IMR-90 (cell line): ENCODE results near the gene GOLGA5. TPM values are rescaled to one million over a fixed set of nuclear protein-coding genes. Genes with fewer than 3 reads are reported as not detected.

ENCODE experiments used
- ATAC-seq: fragments of 200-7000 bp; cut with Tn5 transposase; 2 replicates; pipeline ENCODE4 v1.9.1; 2020; ENCODE audit warnings: low read depth, mild to moderate bottlenecking, moderate library complexity
- BruUV-seq: library from RNA; stranded (reverse); fragments of 400-500 nt; replicated peaks from 2 replicates; lab custom pipeline; 2021; lab: Mats Ljungman, UMichigan
- CTCF ChIA-PET: fragments of 300-600 bp; formaldehyde crosslinking; extraction: SDS; loops from one replicate; lab custom pipeline; 2021; ENCODE audit warnings: antibody characterized with exemption; lab: Yijun Ruan, JAX
- POLR2A ChIA-PET: fragments of 300-600 bp; sonication (Branson Sonifier 250); formaldehyde crosslinking; loops from one replicate; lab custom pipeline; 2022; ENCODE audit warnings: antibody characterized with exemption; ENCODE audit not compliant: unreplicated experiment; lab: Charles Lee
- DNase-seq: peaks from one replicate; pipeline ENCODE4 v3.0.0; 2013
- H2AFZ ChIP-seq: replicated peaks from 2 replicates; pipeline ENCODE3; 2013; ENCODE audit warnings: low read length, mild to moderate bottlenecking; ENCODE audit not compliant: poor library complexity
- H2AK5ac ChIP-seq: 2 replicates; pipeline ENCODE4 v1.6.1; 2013; ENCODE audit warnings: low read depth, low read length, inconsistent platforms
- H2AK9ac ChIP-seq: replicated peaks from 2 replicates; pipeline ENCODE3; 2013; ENCODE audit warnings: mild to moderate bottlenecking, low read depth, low read length, moderate library complexity; ENCODE audit not compliant: poor library complexity
- H2BK120ac ChIP-seq: 2 replicates; pipeline ENCODE4 v1.6.1; 2013; ENCODE audit warnings: low read depth, low read length, inconsistent platforms
- H2BK15ac ChIP-seq: 3 replicates; pipeline ENCODE4 v1.6.1; 2013; ENCODE audit warnings: low read depth, low read length, inconsistent platforms
- H2BK20ac ChIP-seq: 2 replicates; pipeline ENCODE4 v1.6.1; 2013; ENCODE audit warnings: low read depth, mild to moderate bottlenecking, inconsistent platforms, low read length, moderate library complexity
- H2BK5ac ChIP-seq: 2 replicates; pipeline ENCODE4 v1.6.1; 2013; ENCODE audit warnings: mild to moderate bottlenecking, low read depth, low read length, inconsistent platforms; ENCODE audit not compliant: poor library complexity, severe bottlenecking
- H3K14ac ChIP-seq: replicated peaks from 2 replicates; pipeline ENCODE4 v1.6.1; 2013; ENCODE audit warnings: low read depth, low read length, inconsistent platforms
- H3K18ac ChIP-seq: 2 replicates; pipeline ENCODE4 v1.6.1; 2013; ENCODE audit warnings: low read depth, low read length, control low read depth
- H3K23ac ChIP-seq: 2 replicates; pipeline ENCODE4 v1.6.1; 2013; ENCODE audit warnings: low read depth, low read length, inconsistent platforms
- H3K27ac ChIP-seq: 2 replicates; pipeline ENCODE4 v1.5.1; 2013; ENCODE audit warnings: mild to moderate bottlenecking, control low read depth, low read length; ENCODE audit not compliant: insufficient read depth
- H3K27me3 ChIP-seq: 2 replicates; pipeline ENCODE4 v1.6.1; 2013; ENCODE audit warnings: low read length; ENCODE audit not compliant: control insufficient read depth, insufficient read depth
- H3K36me3 ChIP-seq: 2 replicates; pipeline ENCODE4 v1.6.1; 2013; ENCODE audit warnings: low read length, mixed read lengths; ENCODE audit not compliant: control insufficient read depth, insufficient read depth
- H3K4ac ChIP-seq: 2 replicates; pipeline ENCODE4 v1.6.1; 2013; ENCODE audit warnings: low read depth, low read length, inconsistent platforms
- H3K4me1 ChIP-seq: 2 replicates; pipeline ENCODE4 v1.6.1; 2013; ENCODE audit warnings: low read length, mixed read lengths; ENCODE audit not compliant: control insufficient read depth, insufficient read depth
- H3K4me2 ChIP-seq: 2 replicates; pipeline ENCODE4 v1.6.1; 2013; ENCODE audit warnings: low read depth, mild to moderate bottlenecking, control low read depth, low read length, moderate library complexity
- H3K4me3 ChIP-seq: 2 replicates; pipeline ENCODE4 v1.5.1; 2013; ENCODE audit warnings: low read depth, mild to moderate bottlenecking, control low read depth, low read length, moderate library complexity; ENCODE audit not compliant: insufficient read depth
- H3K56ac ChIP-seq: 2 replicates; pipeline ENCODE4 v1.6.1; 2013; ENCODE audit warnings: low read length, inconsistent platforms; ENCODE audit not compliant: insufficient read depth; ENCODE audit errors: extremely low read depth
- H3K79me1 ChIP-seq, 2 experiments: 2 replicates each; pipeline ENCODE4 v1.6.1; 2013; ENCODE audit warnings: low read length in 2 of 2, inconsistent platforms in 1 of 2, low read depth in 1 of 2
- H3K9ac ChIP-seq: 2 replicates; pipeline ENCODE4 v1.6.1; 2013; ENCODE audit warnings: low read depth, low read length, control low read depth
- H3K9me1 ChIP-seq: 2 replicates; pipeline ENCODE4 v1.6.1; 2013; ENCODE audit warnings: low read length, inconsistent platforms; ENCODE audit not compliant: insufficient read depth
- H3K9me3 ChIP-seq: 2 replicates; pipeline ENCODE4 v1.6.1; 2013; ENCODE audit warnings: low read length; ENCODE audit not compliant: control insufficient read depth, insufficient read depth
- H4K20me1 ChIP-seq: 2 replicates; pipeline ENCODE4 v1.6.1; 2013; ENCODE audit warnings: low read length, inconsistent platforms; ENCODE audit not compliant: insufficient read depth
- H4K5ac ChIP-seq: 2 replicates; pipeline ENCODE4 v1.6.1; 2013; ENCODE audit warnings: mild to moderate bottlenecking, low read depth, low read length, control low read depth
- H4K8ac ChIP-seq, 2 experiments: 2 replicates each; pipeline ENCODE4 v1.6.1; 2013; ENCODE audit warnings: low read depth in 2 of 2, low read length in 2 of 2, control low read depth in 1 of 2, inconsistent platforms in 1 of 2
- H4K91ac ChIP-seq: 2 replicates; pipeline ENCODE4 v1.6.1; 2013; ENCODE audit warnings: low read depth, low read length, inconsistent platforms; ENCODE audit not compliant: insufficient read depth
- CHD1 ChIP-seq: IDR thresholded peaks from 2 replicates; pipeline ENCODE4 v1.6.1; 2012; ENCODE audit warnings: low read depth, low read length, improper control_type of control experiment
- FOS ChIP-seq: fragments of 150-350 bp; IDR thresholded peaks from 2 replicates; pipeline ENCODE4 v1.6.1; 2016; ENCODE audit warnings: low read depth, low read length
- MAZ ChIP-seq: IDR thresholded peaks from 2 replicates; pipeline ENCODE4 v1.6.1; 2012; ENCODE audit warnings: low read depth, mild to moderate bottlenecking, low read length, improper control_type of control experiment, moderate library complexity, borderline replicate concordance
- MXI1 ChIP-seq: IDR thresholded peaks from 2 replicates; pipeline ENCODE4 v1.6.1; 2012; ENCODE audit warnings: low read depth, mild to moderate bottlenecking, low read length, moderate library complexity, borderline replicate concordance
- NFE2L2 ChIP-seq: fragments of 150-350 bp; IDR thresholded peaks from 2 replicates; pipeline ENCODE4 v1.6.1; 2016; ENCODE audit warnings: low read depth, mild to moderate bottlenecking, low read length
- POLR2A ChIP-seq: IDR thresholded peaks from 2 replicates; pipeline ENCODE4 v1.6.1; 2012; ENCODE audit warnings: mild to moderate bottlenecking, low read depth, low read length
- RAD21 ChIP-seq: IDR thresholded peaks from 2 replicates; pipeline ENCODE4 v1.6.1; 2012; ENCODE audit warnings: low read length, improper control_type of control experiment
- RCOR1 ChIP-seq: IDR thresholded peaks from 2 replicates; pipeline ENCODE4 v1.6.1; 2012; ENCODE audit warnings: mild to moderate bottlenecking, low read length, improper control_type of control experiment; ENCODE audit not compliant: insufficient replicate concordance
- RFX5 ChIP-seq: IDR thresholded peaks from 2 replicates; pipeline ENCODE4 v1.8.0; 2012; ENCODE audit warnings: low read depth, mild to moderate bottlenecking, low read length, moderate library complexity
- SMC3 ChIP-seq: fragments of 150-350 bp; IDR thresholded peaks from 2 replicates; pipeline ENCODE4 v1.6.1; 2016; ENCODE audit warnings: low read depth, mild to moderate bottlenecking, antibody characterized with exemption, low read length, moderate library complexity
- WGBS, 2 experiments: methylation state at CpG; one replicate each; pipeline versions ENCODE4 v1.1.5 to v1.1.7; 2013; ENCODE audit warnings: missing lambda C conversion rate in 2 of 2; ENCODE audit not compliant: insufficient read length in 1 of 2; ENCODE audit errors: extremely low coverage in 2 of 2; 5-methylcytosine and 5-hydroxymethylcytosine counted together
- dilution Hi-C: fragments of 300-500 bp; cut with HindIII; formaldehyde crosslinking; loops from one replicate; pipeline ENCODE4 v1.14.3; 2018; ENCODE audit warnings: low sequenced_read_pairs; ENCODE audit not compliant: unreplicated experiment
- in situ Hi-C: fragments of 300-500 bp; cut with MboI; formaldehyde crosslinking; loops from 3 replicates; pipeline ENCODE4 v1.14.3; 2019; ENCODE audit warnings: low sequenced_read_pairs, inconsistent platforms, mixed read lengths
- intact Hi-C: fragments of 100-400 bp; cut with micrococcal nuclease; formaldehyde crosslinking; loops from 2 replicates; pipeline ENCODE4 v1.10.0; 2022
- polyA plus RNA-seq, 3 experiments: library from polyadenylated mRNA; depleted of rRNA; stranded (reverse); fragments of >200 nt; gene quantifications; 2 replicates each; pipeline ENCODE4 v1.2.3, GENCODE V29; 2012; ENCODE audit warnings: low replicate concordance in 1 of 3
- total RNA-seq: library from RNA; depleted of rRNA; stranded (reverse); fragments of >200 nt; gene quantifications from 2 replicates; pipeline ENCODE4 v1.2.3, GENCODE V29; 2012
- TF ChIP-seq, protein P1 (sequence below): fragments of 150-350 bp; IDR thresholded peaks from 2 replicates; pipeline ENCODE4 v1.6.1; 2016; ENCODE audit warnings: low read depth, mild to moderate bottlenecking, low read length, moderate library complexity, borderline replicate concordance
- TF ChIP-seq, protein P2 (sequence below): fragments of 150-350 bp; IDR thresholded peaks from 2 replicates; pipeline ENCODE4 v1.6.1; 2017; ENCODE audit warnings: mild to moderate bottlenecking, antibody characterized with exemption, low read length, low read depth
- TF ChIP-seq, protein P3 (sequence below): conservative IDR thresholded peaks from 2 replicates; pipeline ENCODE4 v1.5.1; 2012; ENCODE audit warnings: mild to moderate bottlenecking, low read depth, low read length, improper control_type of control experiment

The GOLGA5 gene
- total and polyA plus RNA-seq, 2 of the 4 experiments (the other 2 are of a cell fraction), result 35.0 to 59.5 TPM

DNA sequence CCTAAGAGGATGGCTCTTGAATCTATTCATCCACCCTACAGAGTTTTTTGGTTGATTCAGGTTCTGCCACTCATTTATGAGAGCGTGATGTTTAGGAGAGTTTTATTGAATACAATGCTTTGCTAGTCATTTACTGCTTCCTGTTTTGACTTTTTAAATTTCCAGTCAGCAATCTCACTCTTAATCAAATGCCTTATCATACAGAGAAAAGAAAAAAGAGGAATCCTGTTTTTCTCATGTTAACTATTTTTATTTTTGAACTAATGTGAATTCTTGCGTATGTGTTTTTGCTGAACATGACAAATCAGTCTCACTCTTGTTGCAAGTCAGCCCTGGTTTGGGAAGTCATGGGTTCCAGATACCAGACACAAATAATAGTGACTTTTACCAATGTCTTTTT, 23.6 kb upstream of the GOLGA5 start:
- Histone ChIP-seq H3K4me3 (no peak overlapping the region), H2AK5ac (no peak overlapping the region), H2BK15ac (no peak overlapping the region), H2AK9ac (no peak overlapping the region), H3K9me1 (no peaks in the 10 kb centered on the region), H3K18ac (no peak overlapping the region), H3K4ac (no peak overlapping the region), H3K14ac (no peak overlapping the region), H3K79me1 (no peaks in the 10 kb centered on the region), H2BK5ac (no peak overlapping the region), H3K23ac (no peak overlapping the region), H4K91ac (no peak overlapping the region), H3K9ac (no peak overlapping the region), H3K4me2 (no peak overlapping the region), H4K8ac (no peak overlapping the region), H3K56ac (no peak overlapping the region), H3K36me3 (no peaks in the 10 kb centered on the region), H3K4me1 (no peaks in the 10 kb centered on the region), H2AFZ (no peak overlapping the region), H3K27ac (no peak overlapping the region), H4K20me1 (no peaks in the 10 kb centered on the region), H3K27me3 (peaks cover 13% of the 10 kb centered on the region), H4K5ac (no peak overlapping the region), H2BK20ac (no peak overlapping the region), H3K9me3 (no peaks in the 10 kb centered on the region), H2BK120ac (no peak overlapping the region)
- ATAC-seq, result no peak
- WGBS, 2 experiments, result 100% methylated on average over 1 of the region's 2 CpGs; no CpG with 5 or more reads in 1 of the 2 experiments
- dilution Hi-C loops, result no loop called here
- TF ChIP-seq NFE2L2 (no peak), MAZ (no peak), FOS (no peak), RFX5 (no peak), POLR2A (no peak), RCOR1 (no peak), SMC3 (no peak), MXI1 (no peak), CHD1 (no peak), RAD21 (no peak)
- TF ChIP-seq, protein P1, sequence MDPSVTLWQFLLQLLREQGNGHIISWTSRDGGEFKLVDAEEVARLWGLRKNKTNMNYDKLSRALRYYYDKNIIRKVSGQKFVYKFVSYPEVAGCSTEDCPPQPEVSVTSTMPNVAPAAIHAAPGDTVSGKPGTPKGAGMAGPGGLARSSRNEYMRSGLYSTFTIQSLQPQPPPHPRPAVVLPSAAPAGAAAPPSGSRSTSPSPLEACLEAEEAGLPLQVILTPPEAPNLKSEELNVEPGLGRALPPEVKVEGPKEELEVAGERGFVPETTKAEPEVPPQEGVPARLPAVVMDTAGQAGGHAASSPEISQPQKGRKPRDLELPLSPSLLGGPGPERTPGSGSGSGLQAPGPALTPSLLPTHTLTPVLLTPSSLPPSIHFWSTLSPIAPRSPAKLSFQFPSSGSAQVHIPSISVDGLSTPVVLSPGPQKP, result no peak
- TF ChIP-seq, protein P2, sequence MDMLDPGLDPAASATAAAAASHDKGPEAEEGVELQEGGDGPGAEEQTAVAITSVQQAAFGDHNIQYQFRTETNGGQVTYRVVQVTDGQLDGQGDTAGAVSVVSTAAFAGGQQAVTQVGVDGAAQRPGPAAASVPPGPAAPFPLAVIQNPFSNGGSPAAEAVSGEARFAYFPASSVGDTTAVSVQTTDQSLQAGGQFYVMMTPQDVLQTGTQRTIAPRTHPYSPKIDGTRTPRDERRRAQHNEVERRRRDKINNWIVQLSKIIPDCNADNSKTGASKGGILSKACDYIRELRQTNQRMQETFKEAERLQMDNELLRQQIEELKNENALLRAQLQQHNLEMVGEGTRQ, result no peak
- TF ChIP-seq, protein P3, sequence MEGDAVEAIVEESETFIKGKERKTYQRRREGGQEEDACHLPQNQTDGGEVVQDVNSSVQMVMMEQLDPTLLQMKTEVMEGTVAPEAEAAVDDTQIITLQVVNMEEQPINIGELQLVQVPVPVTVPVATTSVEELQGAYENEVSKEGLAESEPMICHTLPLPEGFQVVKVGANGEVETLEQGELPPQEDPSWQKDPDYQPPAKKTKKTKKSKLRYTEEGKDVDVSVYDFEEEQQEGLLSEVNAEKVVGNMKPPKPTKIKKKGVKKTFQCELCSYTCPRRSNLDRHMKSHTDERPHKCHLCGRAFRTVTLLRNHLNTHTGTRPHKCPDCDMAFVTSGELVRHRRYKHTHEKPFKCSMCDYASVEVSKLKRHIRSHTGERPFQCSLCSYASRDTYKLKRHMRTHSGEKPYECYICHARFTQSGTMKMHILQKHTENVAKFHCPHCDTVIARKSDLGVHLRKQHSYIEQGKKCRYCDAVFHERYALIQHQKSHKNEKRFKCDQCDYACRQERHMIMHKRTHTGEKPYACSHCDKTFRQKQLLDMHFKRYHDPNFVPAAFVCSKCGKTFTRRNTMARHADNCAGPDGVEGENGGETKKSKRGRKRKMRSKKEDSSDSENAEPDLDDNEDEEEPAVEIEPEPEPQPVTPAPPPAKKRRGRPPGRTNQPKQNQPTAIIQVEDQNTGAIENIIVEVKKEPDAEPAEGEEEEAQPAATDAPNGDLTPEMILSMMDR, result no peak
- intact Hi-C loops, result no loop called here
- ChIA-PET POLR2A (no interaction called here), CTCF (no interaction called here)
- DNase-seq, result no peak
- in situ Hi-C loops, result no loop called here
- BruUV-seq, result no TSS peak
